WTC11 (cell line): ENCODE results near the gene DMD. TPM values are rescaled to one million over a fixed set of nuclear protein-coding genes. Genes with fewer than 3 reads are reported as not detected.

Experiments used
- ATAC-seq: fragments of 200-7000 bp; cut with Tn5 transposase; 2 replicates; pipeline ENCODE4 v1.10.0; 2021; ENCODE audit warnings: mild to moderate bottlenecking, moderate library complexity
- CTCF ChIA-PET: fragments of 300-600 bp; sonication (Branson Sonifier 250); formaldehyde crosslinking; loops from one replicate; lab custom pipeline; 2021; ENCODE audit warnings: antibody characterized with exemption; lab: Charles Lee
- POLR2A ChIA-PET: fragments of 350-600 bp; sonication (Branson Sonifier 250); formaldehyde crosslinking; loops from one replicate; lab custom pipeline; 2021; ENCODE audit warnings: antibody characterized with exemption; lab: Charles Lee
- DNase-seq: peaks from one replicate; pipeline ENCODE4 v3.0.0; 2021; ENCODE audit warnings: low spot score
- H3K27ac Mint-ChIP-seq: 2 replicates; pipeline ENCODE4 v1.8.0; 2021; ENCODE audit warnings: mixed read lengths
- H3K27me3 Mint-ChIP-seq: 2 replicates; pipeline ENCODE4 v1.8.0; 2021; ENCODE audit warnings: low read depth, mild to moderate bottlenecking, moderate library complexity, mixed read lengths
- H3K36me3 Mint-ChIP-seq: 2 replicates; pipeline ENCODE4 v1.8.0; 2021; ENCODE audit warnings: mixed read lengths
- H3K4me1 Mint-ChIP-seq: 2 replicates; pipeline ENCODE4 v1.8.0; 2022; ENCODE audit warnings: mixed read lengths
- H3K4me3 Mint-ChIP-seq: 2 replicates; pipeline ENCODE4 v1.8.0; 2021; ENCODE audit warnings: mild to moderate bottlenecking, moderate library complexity, mixed read lengths
- H3K9me3 Mint-ChIP-seq: 2 replicates; pipeline ENCODE4 v1.8.0; 2021; ENCODE audit warnings: mixed read lengths
- FOXP1 ChIP-seq: sonication (generic); formaldehyde crosslinking; IDR thresholded peaks from 2 replicates; pipeline ENCODE4 v1.8.0; 2022; ENCODE audit warnings: missing genetic modification reagents, mild to moderate bottlenecking, moderate library complexity, borderline replicate concordance
- JUN ChIP-seq: sonication (generic); formaldehyde crosslinking; IDR thresholded peaks from 2 replicates; pipeline ENCODE4 v1.8.0; 2023; ENCODE audit warnings: mild to moderate bottlenecking, missing genetic modification reagents
- KAT7 ChIP-seq: sonication (generic); formaldehyde crosslinking; IDR thresholded peaks from 2 replicates; pipeline ENCODE4 v1.8.1; 2023; ENCODE audit warnings: missing genetic modification reagents, mild to moderate bottlenecking, borderline replicate concordance
- NR2C2 ChIP-seq: sonication (generic); formaldehyde crosslinking; IDR thresholded peaks from 2 replicates; pipeline ENCODE4 v1.8.0; 2022; ENCODE audit warnings: mild to moderate bottlenecking, missing genetic modification reagents
- OVOL2 ChIP-seq: fragments of 250-450 bp; sonication (Bioruptor Pico); IDR thresholded peaks from 2 replicates; pipeline ENCODE4 v1.9.0; 2021; ENCODE audit warnings: mild to moderate bottlenecking, borderline replicate concordance
- SP1 ChIP-seq: sonication (generic); formaldehyde crosslinking; conservative IDR thresholded peaks from 2 replicates; pipeline ENCODE4 v1.8.1; 2022; ENCODE audit warnings: missing genetic modification reagents
- TCF7 ChIP-seq: sonication (generic); formaldehyde crosslinking; IDR thresholded peaks from 2 replicates; pipeline ENCODE4 v1.8.0; 2022; ENCODE audit warnings: mild to moderate bottlenecking, low read depth, missing genetic modification reagents, moderate library complexity
- ZBTB21 ChIP-seq: sonication (generic); formaldehyde crosslinking; IDR thresholded peaks from 2 replicates; pipeline ENCODE4 v1.8.1; 2023; ENCODE audit warnings: mild to moderate bottlenecking, missing genetic modification reagents, borderline replicate concordance
- ZNF121 ChIP-seq: sonication (generic); formaldehyde crosslinking; IDR thresholded peaks from 2 replicates; pipeline ENCODE4 v1.8.0; 2023; ENCODE audit warnings: missing genetic modification reagents
- ZNF416 ChIP-seq: fragments of 250-450 bp; sonication (Bioruptor Pico); IDR thresholded peaks from 2 replicates; pipeline ENCODE4 v1.9.0; 2021; ENCODE audit warnings: mild to moderate bottlenecking, inconsistent platforms
- total RNA-seq: library from RNA; stranded (reverse); gene quantifications from 3 replicates; pipeline ENCODE4 v1.2.3, GENCODE V29; 2021
- TF ChIP-seq, protein P1 (sequence below): fragments of 250-450 bp; sonication (Bioruptor Pico); IDR thresholded peaks from 2 replicates; pipeline ENCODE4 v1.9.0; 2021; ENCODE audit warnings: mild to moderate bottlenecking
- TF ChIP-seq, protein P2 (sequence below): sonication (generic); formaldehyde crosslinking; IDR thresholded peaks from 2 replicates; pipeline ENCODE4 v1.8.0; 2023; ENCODE audit warnings: mild to moderate bottlenecking, missing genetic modification reagents
- TF ChIP-seq, protein P3 (sequence below): sonication (generic); formaldehyde crosslinking; IDR thresholded peaks from 2 replicates; pipeline ENCODE4 v1.8.1; 2023; ENCODE audit warnings: mild to moderate bottlenecking, missing genetic modification reagents
- TF ChIP-seq, protein P4 (sequence below): sonication (generic); formaldehyde crosslinking; IDR thresholded peaks from 2 replicates; pipeline ENCODE4 v1.8.1; 2023; ENCODE audit warnings: mild to moderate bottlenecking, moderate library complexity, missing genetic modification reagents
- TF ChIP-seq, protein P5 (sequence below): sonication (generic); formaldehyde crosslinking; IDR thresholded peaks from 2 replicates; pipeline ENCODE4 v1.8.0; 2022; ENCODE audit warnings: mild to moderate bottlenecking, missing genetic modification reagents

DMD gene
- total RNA-seq, 1 experiment from 2014 or later: 9.1 TPM

DNA sequence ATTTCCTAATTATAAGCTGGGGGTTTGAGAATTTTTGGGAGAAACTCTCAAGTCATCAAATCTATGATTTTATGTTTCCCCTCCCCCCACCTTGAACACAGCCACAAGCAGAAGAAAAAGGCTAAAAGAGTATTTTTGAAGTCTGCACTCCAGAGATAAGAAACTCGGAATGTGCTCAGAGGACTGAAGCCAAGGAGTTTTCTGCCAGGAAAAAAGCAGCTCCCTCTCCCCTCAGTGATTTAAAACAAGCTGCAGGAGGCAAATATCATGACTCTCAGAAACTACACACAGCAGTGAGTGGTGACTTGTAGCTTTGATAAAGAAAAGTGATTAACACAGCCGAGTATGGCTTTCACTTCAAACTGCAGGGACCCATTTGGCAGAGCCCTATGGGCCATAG lies 1339.3 kb downstream of the DMD start (continued):
- TF ChIP-seq, protein P1, sequence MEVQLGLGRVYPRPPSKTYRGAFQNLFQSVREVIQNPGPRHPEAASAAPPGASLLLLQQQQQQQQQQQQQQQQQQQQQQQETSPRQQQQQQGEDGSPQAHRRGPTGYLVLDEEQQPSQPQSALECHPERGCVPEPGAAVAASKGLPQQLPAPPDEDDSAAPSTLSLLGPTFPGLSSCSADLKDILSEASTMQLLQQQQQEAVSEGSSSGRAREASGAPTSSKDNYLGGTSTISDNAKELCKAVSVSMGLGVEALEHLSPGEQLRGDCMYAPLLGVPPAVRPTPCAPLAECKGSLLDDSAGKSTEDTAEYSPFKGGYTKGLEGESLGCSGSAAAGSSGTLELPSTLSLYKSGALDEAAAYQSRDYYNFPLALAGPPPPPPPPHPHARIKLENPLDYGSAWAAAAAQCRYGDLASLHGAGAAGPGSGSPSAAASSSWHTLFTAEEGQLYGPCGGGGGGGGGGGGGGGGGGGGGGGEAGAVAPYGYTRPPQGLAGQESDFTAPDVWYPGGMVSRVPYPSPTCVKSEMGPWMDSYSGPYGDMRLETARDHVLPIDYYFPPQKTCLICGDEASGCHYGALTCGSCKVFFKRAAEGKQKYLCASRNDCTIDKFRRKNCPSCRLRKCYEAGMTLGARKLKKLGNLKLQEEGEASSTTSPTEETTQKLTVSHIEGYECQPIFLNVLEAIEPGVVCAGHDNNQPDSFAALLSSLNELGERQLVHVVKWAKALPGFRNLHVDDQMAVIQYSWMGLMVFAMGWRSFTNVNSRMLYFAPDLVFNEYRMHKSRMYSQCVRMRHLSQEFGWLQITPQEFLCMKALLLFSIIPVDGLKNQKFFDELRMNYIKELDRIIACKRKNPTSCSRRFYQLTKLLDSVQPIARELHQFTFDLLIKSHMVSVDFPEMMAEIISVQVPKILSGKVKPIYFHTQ (CRISPR knock-in tag): no peak
- TF ChIP-seq ZBTB21 (CRISPR knock-in tag) (no peak), FOXP1 (no peak), OVOL2 (CRISPR knock-in tag) (no peak), SP1 (CRISPR knock-in tag) (no peak)
- TF ChIP-seq, protein P2, sequence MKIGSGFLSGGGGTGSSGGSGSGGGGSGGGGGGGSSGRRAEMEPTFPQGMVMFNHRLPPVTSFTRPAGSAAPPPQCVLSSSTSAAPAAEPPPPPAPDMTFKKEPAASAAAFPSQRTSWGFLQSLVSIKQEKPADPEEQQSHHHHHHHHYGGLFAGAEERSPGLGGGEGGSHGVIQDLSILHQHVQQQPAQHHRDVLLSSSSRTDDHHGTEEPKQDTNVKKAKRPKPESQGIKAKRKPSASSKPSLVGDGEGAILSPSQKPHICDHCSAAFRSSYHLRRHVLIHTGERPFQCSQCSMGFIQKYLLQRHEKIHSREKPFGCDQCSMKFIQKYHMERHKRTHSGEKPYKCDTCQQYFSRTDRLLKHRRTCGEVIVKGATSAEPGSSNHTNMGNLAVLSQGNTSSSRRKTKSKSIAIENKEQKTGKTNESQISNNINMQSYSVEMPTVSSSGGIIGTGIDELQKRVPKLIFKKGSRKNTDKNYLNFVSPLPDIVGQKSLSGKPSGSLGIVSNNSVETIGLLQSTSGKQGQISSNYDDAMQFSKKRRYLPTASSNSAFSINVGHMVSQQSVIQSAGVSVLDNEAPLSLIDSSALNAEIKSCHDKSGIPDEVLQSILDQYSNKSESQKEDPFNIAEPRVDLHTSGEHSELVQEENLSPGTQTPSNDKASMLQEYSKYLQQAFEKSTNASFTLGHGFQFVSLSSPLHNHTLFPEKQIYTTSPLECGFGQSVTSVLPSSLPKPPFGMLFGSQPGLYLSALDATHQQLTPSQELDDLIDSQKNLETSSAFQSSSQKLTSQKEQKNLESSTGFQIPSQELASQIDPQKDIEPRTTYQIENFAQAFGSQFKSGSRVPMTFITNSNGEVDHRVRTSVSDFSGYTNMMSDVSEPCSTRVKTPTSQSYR (CRISPR knock-in tag): no peak
- TF ChIP-seq, protein P3, sequence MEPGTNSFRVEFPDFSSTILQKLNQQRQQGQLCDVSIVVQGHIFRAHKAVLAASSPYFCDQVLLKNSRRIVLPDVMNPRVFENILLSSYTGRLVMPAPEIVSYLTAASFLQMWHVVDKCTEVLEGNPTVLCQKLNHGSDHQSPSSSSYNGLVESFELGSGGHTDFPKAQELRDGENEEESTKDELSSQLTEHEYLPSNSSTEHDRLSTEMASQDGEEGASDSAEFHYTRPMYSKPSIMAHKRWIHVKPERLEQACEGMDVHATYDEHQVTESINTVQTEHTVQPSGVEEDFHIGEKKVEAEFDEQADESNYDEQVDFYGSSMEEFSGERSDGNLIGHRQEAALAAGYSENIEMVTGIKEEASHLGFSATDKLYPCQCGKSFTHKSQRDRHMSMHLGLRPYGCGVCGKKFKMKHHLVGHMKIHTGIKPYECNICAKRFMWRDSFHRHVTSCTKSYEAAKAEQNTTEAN (CRISPR knock-in tag): no peak

DNA sequence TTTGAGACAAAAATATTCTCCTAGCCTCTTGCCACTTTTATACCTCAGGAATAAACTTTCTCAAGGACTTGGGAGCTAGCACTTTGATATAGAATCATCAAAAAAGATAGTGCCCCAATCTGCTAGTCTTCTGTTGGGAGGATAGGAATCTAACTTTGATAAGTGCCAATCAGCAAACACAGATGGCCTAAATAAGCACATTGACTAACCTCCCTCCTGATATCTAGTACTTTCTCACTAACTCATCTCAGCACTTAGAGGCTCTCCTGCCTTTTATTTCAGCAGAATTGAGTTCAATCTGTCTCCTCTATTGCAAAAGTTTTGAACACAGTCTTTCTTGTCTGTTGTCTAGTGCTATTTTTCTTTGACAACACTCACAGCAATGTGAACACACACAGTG lies 1341.1 kb downstream of the DMD start:
- ChIA-PET POLR2A (no interaction called here), CTCF (no interaction called here)
- DNase-seq: no peak
- no peak overlapping the region for H3K4me3 Mint-ChIP-seq
- no peak for ATAC-seq
- no peaks in the 10 kb centered on the region for H3K36me3 Mint-ChIP-seq
- H3K4me1 Mint-ChIP-seq: no peaks in the 10 kb centered on the region
- no peaks in the 10 kb centered on the region for H3K27me3 Mint-ChIP-seq
- TF ChIP-seq KAT7 (CRISPR knock-in tag) (no peak), ZNF121 (CRISPR knock-in tag) (no peak), JUN (CRISPR knock-in tag) (no peak), NR2C2 (no peak)
- TF ChIP-seq, protein P3 (CRISPR knock-in tag): no peak
- H3K9me3 Mint-ChIP-seq: 0 out of 2 replicates have a peak, but pooled peaks cover 5% of the 10 kb centered on the region
- no peak overlapping the region for H3K27ac Mint-ChIP-seq

DNA sequence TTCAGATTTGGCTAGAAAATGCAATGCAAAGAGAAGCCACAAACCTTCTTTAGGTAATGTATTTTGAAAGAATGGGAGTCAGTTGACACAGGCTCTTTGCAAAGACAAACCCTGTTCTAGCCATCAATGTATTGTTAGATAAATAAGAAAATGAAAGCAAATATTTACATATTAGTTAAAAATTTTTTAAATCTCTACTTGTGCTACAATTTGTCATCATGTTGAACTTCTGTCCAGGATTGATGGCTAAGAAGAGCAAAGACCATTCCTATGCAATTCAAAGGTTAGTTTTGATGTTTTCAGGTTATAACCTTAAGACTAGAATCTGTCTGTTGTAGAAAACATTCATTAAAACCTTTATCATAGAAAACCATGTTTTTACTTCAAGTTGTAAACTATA lies 1350.7 kb downstream of the DMD start:
- DNase-seq (no peak), ATAC-seq (no peak)
- Mint-ChIP-seq H3K36me3 (no peaks in the 10 kb centered on the region), H3K27ac (no peak overlapping the region), H3K4me3 (no peak overlapping the region), H3K27me3 (no peaks in the 10 kb centered on the region), H3K4me1 (no peaks in the 10 kb centered on the region), H3K9me3 (no peaks in the 10 kb centered on the region)
- no peak for TF ChIP-seq KAT7 (CRISPR knock-in tag)
- TF ChIP-seq ZNF121 (CRISPR knock-in tag): no peak
- CTCF ChIA-PET: no interaction called here
- POLR2A ChIA-PET: no interaction called here

DNA sequence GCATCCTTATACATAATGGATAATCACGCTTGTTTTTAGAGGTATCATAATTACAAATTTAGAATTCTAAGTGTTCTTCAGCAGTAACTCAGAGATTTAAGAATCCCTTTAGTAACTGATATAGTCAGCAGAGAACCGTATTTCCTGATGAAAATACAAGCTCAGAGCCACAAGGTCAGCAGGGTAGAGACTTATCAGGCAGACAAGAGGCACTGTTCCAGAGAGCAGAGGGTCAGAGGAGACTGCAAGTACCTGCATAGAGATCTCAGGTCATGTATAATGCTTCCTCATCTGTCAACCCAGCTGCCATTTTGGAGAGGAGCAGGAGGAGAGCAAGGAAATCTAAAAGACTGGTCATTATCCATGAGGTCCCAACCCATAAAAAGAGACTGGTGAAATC lies 1352.4 kb downstream of the DMD start:
- CTCF ChIA-PET: no interaction called here
- Mint-ChIP-seq H3K4me3 (no peak overlapping the region), H3K36me3 (no peaks in the 10 kb centered on the region), H3K9me3 (no peaks in the 10 kb centered on the region), H3K4me1 (no peaks in the 10 kb centered on the region), H3K27ac (no peak overlapping the region), H3K27me3 (no peaks in the 10 kb centered on the region)
- POLR2A ChIA-PET: no interaction called here
- ATAC-seq (no peak), DNase-seq (no peak)
- TF ChIP-seq, protein P4, sequence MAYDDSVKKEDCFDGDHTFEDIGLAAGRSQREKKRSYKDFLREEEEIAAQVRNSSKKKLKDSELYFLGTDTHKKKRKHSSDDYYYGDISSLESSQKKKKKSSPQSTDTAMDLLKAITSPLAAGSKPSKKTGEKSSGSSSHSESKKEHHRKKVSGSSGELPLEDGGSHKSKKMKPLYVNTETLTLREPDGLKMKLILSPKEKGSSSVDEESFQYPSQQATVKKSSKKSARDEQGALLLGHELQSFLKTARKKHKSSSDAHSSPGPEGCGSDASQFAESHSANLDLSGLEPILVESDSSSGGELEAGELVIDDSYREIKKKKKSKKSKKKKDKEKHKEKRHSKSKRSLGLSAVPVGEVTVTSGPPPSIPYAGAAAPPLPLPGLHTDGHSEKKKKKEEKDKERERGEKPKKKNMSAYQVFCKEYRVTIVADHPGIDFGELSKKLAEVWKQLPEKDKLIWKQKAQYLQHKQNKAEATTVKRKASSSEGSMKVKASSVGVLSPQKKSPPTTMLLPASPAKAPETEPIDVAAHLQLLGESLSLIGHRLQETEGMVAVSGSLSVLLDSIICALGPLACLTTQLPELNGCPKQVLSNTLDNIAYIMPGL: no peak
- TF ChIP-seq, protein P5, sequence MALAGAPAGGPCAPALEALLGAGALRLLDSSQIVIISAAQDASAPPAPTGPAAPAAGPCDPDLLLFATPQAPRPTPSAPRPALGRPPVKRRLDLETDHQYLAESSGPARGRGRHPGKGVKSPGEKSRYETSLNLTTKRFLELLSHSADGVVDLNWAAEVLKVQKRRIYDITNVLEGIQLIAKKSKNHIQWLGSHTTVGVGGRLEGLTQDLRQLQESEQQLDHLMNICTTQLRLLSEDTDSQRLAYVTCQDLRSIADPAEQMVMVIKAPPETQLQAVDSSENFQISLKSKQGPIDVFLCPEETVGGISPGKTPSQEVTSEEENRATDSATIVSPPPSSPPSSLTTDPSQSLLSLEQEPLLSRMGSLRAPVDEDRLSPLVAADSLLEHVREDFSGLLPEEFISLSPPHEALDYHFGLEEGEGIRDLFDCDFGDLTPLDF: no peak
- no peak for TF ChIP-seq SP1 (CRISPR knock-in tag)
- no peak for TF ChIP-seq ZNF416 (CRISPR knock-in tag)
- no peak for TF ChIP-seq TCF7
